A549 treated with AZD9567 at 1 μM for 4 hours (cell line): ENCODE data around the gene ENPP4. TPM values are rescaled to one million over a fixed set of nuclear protein-coding genes. Genes with fewer than 3 reads are reported as not detected.

ENCODE experiments used
- total RNA-seq: library from RNA; stranded (reverse); fragments of 200-300 nt; extraction: Qiagen RNA extraction; gene quantifications from 5 replicates; pipeline ENCODE4 v1.2.3, GENCODE V29; 2022; ENCODE audit not compliant: insufficient read depth

The ENPP4 gene, protein sequence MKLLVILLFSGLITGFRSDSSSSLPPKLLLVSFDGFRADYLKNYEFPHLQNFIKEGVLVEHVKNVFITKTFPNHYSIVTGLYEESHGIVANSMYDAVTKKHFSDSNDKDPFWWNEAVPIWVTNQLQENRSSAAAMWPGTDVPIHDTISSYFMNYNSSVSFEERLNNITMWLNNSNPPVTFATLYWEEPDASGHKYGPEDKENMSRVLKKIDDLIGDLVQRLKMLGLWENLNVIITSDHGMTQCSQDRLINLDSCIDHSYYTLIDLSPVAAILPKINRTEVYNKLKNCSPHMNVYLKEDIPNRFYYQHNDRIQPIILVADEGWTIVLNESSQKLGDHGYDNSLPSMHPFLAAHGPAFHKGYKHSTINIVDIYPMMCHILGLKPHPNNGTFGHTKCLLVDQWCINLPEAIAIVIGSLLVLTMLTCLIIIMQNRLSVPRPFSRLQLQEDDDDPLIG
- 0.21 to 0.31 TPM (median 0.24 TPM) in 4 of 5 replicates, not detected in the other for total RNA-seq

DNA sequence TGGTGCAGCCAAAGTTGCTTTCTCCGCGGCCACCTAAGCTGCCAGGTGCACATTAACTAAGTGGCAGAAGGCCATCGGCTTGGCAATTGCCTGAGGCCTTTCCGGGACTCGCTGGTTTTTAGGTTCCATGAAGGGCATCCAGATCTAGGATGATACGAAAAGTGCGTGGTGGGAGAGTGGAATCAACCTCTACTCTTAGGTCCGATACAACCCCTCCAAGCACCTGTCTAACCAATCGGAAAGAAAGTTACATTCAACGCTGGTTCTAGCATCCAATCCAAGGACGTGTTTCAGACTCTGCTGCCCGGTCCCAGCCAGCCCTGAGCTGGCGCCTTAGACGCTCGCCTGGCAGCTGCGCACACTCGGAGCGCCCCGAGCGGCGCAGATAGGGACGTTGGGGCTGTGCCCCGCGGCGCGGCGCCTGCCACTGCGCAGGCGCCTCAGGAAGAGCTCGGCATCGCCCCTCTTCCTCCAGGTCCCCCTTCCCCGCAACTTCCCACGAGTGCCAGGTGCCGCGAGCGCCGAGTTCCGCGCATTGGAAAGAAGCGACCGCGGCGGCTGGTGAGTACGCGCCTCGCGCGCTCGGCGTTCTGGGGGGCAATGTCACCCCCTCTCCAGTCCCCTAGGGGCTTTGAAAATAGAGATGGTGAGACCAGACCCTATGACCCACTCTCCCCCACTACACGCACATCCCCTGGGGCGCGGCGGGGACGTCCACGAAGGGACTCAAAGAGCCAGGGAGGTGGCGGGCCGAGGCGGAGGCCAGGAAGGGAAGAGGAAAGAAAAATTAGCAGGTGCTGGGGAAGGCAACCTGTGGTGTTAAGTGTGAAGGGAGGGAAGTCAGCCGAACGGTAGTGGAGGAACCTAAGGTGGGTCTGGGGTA, at the start of gene ENPP4:
ENPP4 (plus strand) TSS at position 361 of the 883 bp plus-strand sequence. CDS start 9,595 bp downstream, outside the sequence.

DNA sequence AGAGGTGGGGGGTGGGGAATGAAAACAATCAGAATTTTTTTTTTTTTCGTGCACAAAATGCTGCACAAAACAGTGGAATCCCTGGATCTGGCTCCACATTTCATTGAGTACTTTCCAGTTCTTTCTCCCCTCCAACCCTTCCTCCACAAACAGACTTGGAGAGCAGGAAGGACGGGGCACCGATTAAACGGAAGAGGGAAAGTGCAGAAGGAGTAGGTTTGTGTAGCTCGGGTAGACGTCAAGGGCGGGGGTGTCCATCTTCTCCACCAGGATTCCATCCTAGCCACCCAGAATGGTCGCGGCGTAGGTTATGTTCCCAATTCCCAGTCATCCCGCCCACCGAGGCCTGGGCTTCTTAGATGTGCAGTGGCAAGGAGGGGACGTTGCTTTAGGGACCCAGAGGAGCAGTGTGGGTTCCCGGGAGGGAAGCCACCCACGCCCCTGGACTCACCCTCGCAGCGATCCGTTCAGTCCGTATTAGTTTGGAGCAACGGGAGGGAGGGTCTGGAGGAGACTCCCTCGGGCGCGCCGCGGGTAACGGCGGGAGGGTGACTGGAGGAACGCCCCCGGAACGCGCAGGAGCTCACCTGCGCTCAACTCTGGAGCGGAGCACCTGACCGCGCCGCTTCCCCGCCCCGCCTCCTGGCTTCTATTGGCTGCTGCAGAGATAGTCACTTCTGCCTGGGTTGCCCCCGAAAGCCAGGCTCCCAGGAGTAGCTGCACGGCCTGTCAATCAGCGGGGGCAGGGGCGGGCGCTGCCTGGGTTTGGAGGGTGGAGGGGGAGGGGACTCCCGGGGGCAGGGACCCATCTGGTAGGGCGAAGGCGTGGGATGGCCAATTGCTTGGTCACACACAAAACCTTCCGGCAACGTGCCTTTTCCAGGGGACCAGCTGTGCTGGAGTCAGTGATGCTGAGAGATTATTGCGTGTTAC, 40.8 kb downstream of the ENPP4 start, which contains the start of gene ENPP5:
ENPP5 (minus strand) TSS at position 624 of the 933 bp plus-strand sequence. CDS start 2,718 bp downstream, outside the sequence.

Other genes with a start within 250 kb of the ENPP4 start
- 0.02 to 0.03 TPM in 2 of 5 replicates, not detected in the others for gene CLIC5, start 114.1 kb upstream of the ENPP4 start, total RNA-seq
- gene ENPP5, start 41.0 kb downstream of the ENPP4 start, total RNA-seq, result not detected in 5 replicates